NCI-H1105 treated with DMSO at 0.1 percent for 48 hours (cell line): Measurements from ENCODE around the gene ZSWIM6.

Experiments used
- DNase-seq: peaks from one replicate; lab custom pipeline; 2025; lab: John Stamatoyannopoulos, UW

Gene ZSWIM6

DNA sequence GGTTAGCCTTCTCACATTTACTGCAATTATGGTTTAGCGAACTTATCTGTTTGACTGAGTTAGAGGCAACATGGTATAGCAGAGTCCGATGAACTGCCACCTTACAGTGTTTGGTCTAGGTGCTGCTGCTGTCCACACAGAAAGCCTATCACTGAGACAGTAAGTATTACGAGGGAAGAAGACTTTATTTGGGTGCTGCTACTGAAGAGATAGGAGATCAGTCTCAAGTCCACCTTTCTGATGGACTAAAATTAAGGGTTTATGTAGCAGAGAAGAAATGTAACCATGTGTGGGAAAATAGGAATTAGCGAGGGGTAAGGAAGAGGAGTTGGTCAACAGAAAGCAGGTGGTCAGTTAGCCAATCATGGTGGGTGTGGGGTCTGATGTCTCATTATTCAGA lies 109.7 kb downstream of the ZSWIM6 start:
- no peak for DNase-seq

DNA sequence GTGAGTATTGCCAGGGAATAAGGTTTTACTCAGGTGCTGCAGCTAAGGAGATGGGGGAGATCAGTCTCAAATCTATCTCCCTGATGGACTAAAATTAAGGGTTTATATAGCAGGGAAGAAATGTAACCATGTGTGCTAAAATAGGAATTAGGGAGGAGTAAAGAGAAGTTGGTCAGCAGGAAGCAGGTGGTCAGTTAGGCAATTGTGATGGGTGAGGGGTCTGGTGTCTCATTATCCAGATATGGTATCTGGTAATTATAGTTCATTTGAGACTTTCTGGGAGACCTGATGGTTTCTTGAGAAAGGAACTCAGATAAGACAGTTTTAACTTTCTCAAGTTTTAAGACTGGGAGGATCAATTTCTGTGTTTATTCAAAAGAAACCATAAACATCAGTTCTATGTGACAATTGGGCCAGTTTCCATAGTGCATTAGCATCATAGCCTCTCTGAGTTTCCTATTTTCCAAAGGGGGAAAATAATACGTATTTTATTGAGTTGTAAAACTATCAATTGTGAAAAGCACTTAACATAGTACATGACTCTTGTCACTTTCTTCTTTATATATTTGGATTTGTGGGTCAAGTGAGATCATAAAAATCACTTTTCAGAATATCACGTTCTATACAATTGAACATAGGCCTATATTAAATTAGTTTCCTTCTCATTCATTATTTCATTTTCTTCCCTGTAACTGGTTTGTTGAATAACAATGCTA lies 115.9 kb downstream of the ZSWIM6 start:
- DNase-seq: no peak

DNA sequence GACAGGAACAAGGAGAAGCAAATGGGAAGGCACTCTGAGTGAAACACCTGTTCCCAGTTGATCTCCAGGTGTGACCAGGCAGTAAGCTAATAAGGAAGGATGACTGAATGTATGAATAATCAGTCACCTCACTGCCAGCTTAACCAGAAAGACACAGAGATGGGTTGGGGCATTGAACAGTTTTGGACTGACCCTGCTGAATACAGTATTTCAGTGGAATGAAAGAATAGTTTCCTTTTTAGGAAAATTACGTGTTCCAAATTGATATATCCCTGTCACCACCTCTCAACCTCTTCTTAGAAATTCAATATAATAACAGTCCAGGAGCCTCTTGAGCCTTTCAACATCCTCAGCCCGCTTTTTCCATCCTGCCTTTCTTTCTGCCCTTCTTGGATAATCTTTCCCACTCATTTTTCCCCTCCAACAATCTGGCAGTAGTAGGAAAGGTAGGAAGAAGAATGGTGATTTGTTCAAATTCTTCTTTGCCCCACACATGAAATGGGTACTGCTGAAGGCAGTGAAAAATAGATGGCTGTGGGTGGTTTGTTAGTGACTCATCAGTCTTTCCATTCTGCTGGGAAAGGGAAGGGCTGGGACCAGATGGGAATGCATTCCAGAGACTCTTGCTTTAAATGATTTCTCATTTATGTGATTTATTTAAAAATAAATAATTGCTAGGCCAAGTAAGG lies 117.9 kb downstream of the ZSWIM6 start:
- DNase-seq: no peak

DNA sequence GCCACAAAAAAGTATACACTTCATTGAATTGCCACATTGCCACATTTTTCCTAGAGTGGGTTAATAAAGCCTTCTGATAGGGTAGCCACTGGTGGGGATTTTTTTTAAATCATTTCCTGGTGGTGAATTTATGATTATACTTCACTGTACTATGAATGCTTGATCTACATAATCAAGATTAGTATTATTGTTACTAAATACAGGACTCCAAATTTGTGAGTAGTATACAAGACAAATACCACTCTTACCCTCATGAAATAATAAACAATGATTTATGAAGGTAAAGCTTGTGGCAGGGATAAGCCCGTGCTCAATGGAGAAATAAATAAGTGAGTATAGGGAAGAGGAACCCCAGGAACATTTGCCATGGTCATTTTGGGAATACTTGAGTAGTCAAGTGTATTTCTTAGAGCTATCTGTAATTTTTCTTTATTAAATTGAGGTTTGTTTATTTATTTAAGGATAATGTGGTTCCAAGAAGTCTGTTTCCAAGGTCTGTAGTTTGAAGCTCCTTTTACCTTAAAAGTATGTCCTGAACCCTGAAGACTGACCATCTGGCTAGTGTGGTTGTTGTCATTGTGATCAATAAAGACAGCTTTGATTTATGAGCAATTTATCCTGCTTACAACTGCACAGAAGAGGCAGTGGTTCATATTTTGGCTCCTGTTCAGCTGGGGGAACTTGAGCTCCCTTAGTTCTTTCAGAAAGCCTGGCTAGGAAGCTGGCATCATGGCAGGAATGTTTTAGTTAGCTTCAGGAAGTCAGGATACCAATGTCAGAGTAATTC lies 118.6 kb downstream of the ZSWIM6 start:
- peak; percentile 56 for DNase-seq

DNA sequence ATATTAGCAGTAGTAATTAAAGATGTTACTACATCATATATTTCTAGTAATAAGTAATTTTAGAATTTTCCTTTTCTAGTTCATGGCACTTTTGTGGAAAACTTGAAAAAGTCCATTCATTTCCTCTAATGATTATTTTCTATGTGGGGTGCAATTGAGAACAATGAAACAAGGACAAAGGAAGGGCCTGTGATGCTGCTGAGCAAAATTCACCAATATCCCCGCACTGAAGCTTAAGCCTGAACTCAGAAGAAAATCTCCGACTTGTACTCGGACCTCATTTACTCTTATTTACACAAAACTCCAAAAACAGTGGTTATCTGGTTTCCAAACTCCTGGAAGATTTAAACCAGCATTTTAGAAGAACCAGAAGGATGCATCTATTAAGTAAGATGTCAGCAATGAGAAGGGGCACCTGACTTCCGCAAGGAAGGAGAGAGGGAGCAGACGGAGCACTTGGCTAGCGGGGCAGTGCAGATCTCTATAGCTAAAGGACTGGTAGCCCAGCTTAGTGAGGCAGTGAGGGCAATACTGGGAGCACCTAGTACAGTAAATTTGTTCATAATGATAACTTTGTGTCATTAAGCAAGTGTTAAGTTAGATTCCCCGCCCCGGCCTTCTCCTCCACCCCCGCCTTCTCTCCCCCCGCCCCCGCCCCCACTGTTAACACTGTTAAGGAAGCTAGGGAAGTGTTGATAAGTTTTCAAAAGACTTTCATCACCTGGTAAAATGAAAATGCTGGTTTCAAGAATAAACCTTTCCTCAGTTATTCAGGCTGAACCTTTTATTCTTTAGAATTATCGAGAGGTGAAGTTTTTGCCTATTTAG lies 123.3 kb downstream of the ZSWIM6 start:
- no peak for DNase-seq

DNA sequence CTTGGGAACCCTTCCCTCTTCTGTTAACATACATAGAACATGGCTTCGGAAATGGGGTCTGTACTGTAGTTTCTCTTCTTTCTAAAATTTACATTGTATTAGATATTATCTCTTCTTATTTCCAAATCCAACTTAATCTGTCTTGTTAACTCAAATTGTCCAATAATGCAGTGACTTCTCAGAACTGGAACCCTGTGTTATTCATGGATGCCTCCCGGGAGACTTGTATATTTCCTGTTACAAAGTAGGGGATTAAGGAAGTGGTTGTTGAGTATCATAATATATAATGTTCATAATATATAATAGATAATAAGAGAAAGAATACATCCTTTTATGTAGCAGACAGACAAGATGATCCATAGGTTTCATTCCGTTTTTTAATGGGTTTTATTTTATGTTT lies 128.4 kb downstream of the ZSWIM6 start:
- DNase-seq: no peak

DNA sequence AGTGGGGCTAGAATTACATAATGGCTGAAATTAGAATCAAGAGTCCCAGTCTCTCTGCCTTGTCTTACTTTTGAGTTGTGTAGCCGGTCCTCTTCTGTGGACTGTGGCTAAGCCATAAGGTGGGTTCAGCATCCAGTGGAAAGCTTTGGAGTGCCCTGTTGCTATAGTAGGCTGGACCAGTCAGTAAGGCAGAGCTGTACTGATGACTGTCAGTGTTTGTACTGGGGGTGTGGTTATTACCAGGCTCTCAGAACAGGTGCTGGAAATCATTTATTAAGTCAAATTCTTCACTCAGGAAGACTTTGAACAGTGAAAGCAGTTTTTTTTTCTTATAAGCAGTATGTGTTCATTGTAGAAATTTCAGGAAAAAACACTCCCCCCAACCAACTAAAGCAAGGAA lies 129.4 kb downstream of the ZSWIM6 start:
- DNase-seq: no peak

DNA sequence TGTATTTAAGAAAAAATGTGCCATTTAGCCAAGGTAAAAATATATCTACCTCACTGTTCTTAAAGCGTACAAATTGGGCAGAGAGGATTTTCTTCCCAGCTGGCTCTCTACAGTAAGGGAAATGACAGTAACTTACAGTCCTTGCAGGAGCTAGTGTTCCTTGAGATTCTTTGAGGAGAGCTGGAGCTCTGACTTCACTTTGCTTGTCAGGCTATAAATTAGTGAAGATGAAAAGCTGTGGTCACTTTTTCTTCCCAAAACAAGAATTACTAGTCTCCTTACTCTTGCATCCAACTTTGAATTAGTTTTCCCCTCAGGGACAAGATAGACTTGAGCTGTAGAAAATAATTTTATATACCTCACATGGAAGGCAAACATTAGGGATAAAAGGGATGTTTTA lies 129.9 kb downstream of the ZSWIM6 start:
- DNase-seq: no peak

DNA sequence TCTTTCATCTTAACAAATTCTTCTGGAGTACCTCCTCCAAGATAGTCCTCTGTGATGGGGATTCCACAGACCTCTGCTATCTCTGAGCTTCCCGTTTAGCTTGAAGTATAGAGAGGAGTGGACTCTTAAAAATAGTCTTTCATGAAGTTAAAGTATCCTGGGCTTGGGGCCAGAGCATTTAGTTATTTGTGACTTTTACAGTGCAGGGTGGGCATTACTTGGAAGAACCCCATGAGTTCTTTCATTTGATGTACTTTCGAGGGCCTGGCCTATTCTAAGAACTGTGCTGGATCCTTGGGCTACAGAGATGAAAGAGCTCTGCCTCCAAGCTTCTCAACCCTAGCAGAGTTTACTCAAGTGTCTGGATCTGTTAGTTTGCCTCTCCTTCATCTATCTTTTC lies 131.5 kb downstream of the ZSWIM6 start:
- no peak for DNase-seq

DNA sequence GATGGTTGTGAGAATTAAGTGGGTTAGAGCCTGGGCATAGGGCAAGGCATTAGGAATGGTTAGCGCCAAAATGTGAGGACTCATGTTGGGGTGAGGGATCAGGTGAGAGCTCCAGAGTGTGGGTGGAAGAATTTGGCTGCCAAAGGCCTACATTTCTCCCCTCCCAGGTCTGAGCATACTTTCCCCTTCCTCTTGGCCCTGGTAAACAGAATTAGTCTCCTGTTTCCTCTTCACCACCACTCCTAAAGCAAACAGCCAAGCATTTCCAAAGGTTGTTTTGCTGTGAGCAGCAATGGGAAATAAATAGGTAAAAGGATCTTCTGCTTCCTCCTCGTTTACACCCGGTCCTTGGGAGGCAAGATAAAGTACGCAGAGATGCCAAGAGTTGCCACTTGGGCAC lies 132.5 kb downstream of the ZSWIM6 start:
- DNase-seq: no peak

DNA sequence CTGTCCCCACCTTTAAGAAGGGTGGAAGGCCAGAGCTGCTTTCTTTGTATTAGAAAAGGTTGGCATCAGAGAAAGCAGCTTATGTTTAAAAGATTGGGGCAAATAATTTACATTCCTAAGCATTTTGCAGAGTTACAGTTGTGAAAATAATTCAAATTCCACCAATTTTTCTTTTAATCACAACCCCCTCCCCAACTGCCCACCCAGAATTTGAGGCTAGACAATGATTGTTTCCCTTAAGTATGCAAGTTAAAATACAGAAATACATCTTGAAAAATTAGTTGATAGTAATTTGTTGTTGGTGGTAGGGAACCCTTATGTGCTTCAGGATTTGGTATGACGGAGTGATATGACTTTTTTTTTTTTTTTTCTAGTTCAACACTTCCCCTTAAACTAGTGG lies 133.0 kb downstream of the ZSWIM6 start:
- no peak for DNase-seq

DNA sequence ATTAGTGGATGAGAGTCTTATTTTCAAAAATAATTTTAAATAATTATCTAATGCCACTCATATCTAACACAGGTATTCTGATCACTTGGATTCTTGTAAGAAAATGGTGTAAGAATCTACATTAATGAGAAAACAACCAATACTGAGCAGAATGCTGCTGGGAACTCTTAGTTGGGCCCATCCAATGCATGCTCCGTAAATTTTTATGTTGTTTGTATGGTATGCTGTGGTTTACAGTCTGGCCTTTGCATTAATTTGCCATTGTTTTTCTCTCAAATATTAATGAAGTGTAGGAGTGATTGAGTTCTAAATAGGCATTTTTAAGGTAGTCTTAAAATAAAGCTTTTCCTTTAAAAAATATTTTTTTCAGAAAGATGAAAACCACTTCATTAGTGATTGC lies 133.4 kb downstream of the ZSWIM6 start:
- no peak for DNase-seq

DNA sequence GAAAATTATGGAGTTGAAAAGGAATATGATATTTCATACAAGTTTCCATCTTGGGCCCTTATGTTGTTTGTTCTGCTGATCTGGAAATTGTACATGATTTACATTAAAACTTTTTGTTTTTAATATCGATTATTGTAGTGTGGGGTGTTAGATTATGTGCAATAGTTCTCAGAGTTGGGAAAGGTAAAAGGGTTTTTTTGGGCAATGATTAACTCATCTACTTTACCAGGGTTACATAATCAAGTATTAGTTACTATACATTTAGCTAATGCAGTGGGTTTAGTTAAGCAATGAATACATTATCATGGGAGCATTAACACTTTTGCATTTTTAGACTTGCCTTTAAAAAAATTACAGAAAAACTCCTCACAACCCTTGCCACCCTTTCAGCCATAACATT lies 134.0 kb downstream of the ZSWIM6 start:
- DNase-seq: no peak

DNA sequence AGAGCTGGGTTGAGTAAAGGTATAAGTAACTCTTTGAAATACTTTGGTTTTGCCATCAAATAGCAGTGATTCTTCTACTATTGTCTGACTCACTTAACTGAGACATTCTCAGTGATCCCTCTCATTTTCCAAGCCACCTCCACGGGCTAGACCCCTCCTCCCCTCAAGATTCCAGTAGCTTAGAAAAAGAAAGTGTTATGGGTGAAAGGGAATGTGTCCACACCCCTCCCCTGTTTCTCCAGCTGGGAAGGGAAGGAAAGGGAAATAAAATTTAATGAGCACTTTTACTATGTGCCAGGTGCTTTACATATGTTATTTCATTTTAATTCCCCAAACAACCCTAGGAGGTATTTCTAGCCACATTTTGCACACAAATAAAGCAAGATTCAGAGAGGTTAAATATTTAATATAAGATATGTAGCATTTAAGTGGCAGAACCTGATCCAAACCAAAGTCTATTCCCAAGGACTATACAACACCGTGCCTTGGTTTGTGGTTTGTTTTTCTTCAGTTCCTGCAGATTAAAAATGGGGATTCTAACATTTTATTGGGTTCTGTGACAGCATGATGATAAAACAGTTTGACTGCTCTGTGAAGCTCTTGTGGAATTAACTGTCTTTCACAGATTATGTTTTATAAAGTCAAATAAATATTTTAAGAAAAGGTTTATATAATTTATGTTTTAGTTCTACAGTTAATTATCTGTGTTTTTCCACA lies 135.9 kb downstream of the ZSWIM6 start:
- DNase-seq: no peak

DNA sequence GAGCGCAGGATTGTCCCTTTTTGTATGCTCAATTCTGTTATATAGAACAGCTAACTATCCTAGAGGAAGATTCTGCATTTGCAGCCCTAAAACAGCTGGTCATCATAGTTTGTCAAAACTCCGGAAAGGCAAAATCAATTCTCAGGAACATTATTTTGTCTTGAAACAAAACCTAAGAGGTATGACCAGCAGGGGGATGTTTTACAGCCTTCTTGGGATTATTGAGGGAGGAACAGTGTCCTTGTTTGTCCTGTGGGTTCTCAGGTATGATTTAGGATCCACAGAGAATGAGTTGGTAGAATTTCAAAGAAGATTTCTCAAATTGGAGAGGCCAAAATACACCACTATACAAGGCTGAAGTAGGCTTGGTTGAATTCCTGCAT lies 136.4 kb downstream of the ZSWIM6 start:
- DNase-seq: no peak

DNA sequence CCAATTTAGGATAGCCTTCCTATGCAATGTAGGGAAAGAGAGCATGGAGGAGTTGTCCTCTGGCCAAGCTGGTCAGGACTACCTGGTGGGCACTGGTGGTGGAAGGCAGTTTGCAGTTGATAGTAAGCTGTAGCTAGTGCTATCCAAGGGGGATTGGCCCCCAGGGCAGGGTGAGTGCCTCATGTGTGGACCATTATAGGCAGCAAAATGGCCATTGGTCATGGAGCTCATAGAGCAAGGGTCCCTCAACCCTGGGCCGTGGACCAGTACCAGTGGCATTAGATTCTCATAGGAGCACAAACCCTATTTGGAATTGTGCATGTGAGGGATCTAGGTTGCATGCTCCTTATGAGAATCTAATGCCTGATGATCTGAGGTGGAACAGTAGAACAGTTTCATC lies 139.3 kb downstream of the ZSWIM6 start:
- no peak for DNase-seq

DNA sequence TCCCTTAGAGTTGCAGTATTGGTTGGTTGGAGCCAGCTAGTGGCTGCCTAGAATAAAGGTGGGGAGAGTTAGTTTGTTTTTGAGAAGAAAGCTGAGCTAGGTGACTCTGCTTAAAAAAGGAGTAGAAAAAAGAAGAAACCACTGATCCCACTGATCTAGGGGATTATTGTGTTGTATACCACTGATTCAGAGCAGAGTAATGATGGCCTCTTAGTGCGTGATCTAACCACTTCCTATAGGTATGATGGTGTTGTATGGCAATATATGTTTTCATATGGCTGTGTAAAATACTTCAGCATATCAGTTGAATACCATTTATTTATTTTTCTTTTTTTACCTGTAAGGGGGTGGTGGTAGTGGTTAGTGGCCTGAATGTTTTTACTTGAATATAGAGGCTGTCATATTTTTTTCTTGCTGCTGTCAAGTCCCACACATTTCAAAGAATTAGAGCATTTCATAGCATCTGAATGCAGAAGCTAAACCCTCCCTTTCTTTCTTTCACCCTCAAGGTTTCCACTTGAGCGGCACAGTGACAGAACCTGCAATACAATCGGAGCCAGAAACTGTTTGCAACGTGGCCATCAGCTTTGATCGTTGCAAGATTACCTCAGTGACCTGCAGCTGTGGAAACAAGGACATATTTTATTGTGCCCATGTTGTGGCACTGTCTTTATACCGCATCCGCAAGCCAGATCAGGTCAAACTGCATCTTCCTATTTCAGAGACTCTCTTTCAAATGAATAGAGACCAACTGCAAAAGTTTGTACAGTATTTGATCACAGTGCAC lies 140.3 kb downstream of the ZSWIM6 start:
- no peak for DNase-seq

DNA sequence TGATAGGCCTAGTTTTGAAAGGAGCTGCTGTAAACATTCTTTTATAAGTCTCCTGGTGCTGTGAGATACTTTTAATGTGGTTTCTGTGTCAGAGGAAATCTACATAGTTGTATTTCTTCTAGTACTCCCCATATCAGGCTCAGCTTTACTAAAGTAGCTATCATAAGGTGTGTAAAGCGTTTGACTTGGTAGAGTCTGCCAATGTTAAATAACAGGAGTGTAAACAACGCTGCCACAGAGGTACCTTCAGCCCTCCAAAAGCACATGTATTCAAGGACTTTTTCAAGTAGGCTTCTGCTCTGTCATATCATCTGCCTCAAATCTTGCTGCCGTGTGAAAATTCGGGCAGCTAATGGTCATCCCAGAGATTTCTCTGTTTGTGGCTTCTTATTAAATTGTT lies 142.7 kb downstream of the ZSWIM6 start:
- no peak for DNase-seq

DNA sequence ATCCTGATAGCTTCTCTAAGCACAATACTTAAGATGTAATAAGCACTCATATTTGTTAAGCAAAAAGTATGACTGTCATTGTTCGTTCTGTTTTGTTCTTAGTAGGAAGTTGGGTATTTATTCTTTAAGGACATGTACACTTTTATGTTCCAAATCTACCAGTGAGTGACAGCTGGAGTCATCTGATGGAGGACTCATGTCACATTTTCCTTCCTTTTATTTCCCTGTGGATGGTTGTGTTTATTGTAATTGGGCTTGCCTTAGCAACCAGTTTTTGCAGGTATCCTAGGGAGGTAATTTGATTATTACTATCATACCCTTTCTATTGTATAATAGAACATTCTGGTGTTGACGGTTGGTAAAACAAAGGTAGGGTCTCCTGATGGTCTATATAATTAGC lies 145.7 kb downstream of the ZSWIM6 start:
- DNase-seq: no peak

DNA sequence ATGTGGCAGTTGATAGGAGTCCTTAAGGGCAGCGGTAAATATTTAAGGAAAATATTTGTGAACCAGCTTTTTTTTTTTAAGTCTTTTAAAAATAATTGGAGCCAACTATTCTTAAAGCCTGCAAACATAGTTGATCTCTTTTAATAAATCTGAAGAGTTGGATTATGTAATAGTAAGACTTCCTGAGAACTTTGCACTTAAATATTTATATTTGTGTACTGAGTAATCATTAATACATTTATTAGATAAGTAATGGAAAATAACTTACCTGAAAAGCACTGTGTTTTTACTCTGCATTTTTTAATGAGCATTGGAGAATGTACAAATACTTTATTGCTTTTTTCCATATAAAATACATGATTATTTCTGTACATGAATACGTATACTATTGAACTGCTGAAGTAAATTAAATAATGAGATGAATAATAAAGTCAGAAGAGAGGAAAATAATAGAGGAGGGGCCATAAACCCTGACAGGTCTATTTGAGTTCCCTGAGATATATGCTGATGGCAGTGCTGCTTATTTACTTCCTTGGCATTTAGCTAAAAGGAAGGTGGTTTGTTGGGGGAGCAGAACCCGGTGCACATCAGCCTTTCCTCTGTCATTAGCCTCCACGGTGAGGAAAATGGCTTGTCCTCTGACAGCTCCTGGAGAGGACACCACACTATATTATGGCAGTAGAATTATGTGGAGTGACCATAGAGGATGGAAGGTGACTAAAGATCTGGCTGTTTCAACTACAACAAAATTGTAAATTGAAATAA lies 148.0 kb downstream of the ZSWIM6 start:
- DNase-seq: no peak
